Sigmoid colon (tissue), 4 donors: ENCODE measurements around the gene PKP1.

Source experiments
- EP300 ChIP-seq, 4 donors: sonication (generic); formaldehyde crosslinking; IDR thresholded peaks; one replicate each; pipeline ENCODE4 v1.6.1; 2017; ENCODE audit warnings: antibody characterized with exemption in 4 of 4
- POLR2A ChIP-seq, 2 donors: fragments of 450-650 bp; IDR thresholded peaks; one replicate each; pipeline ENCODE4 v1.6.1; 2016; ENCODE audit warnings: antibody characterized with exemption in 2 of 2, mild to moderate bottlenecking in 2 of 2, moderate library complexity in 2 of 2
- POLR2AphosphoS5 ChIP-seq, 4 donors: sonication (generic); formaldehyde crosslinking; IDR thresholded peaks; one replicate each; pipeline ENCODE4 v1.6.1; 2017; ENCODE audit warnings: antibody characterized with exemption in 4 of 4
- TF ChIP-seq, protein P1 (sequence below), 4 experiments: fragments of 450-650 bp in 3 of 4; fragments of 200-600 bp in 1 of 4; IDR thresholded peaks; one replicate each; pipeline ENCODE4 v1.5.1; 2016 to 2019; ENCODE audit warnings: antibody characterized with exemption in 4 of 4, mild to moderate bottlenecking in 3 of 4, moderate library complexity in 2 of 4

DNA sequence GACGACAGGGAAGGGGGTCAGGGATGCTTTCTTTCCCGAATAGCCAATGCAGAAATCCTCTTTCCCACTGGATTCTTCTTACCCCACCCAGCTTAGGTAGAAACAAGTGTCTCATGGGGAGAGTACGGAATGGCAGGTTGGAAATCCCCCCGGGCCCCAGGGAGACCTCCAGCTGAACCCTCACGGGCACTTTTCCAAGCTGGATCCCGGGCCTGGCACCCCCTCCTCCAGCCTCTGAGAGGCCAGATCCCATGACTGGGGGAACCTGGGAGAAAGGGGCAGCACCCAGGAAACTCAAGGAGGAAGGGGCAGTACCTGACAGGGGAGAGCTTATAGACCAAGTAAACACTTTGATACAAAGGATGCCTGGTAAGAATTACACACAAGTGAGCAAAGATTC lies 1.3 kb downstream of the PKP1 start:
- TF ChIP-seq, protein P1, sequence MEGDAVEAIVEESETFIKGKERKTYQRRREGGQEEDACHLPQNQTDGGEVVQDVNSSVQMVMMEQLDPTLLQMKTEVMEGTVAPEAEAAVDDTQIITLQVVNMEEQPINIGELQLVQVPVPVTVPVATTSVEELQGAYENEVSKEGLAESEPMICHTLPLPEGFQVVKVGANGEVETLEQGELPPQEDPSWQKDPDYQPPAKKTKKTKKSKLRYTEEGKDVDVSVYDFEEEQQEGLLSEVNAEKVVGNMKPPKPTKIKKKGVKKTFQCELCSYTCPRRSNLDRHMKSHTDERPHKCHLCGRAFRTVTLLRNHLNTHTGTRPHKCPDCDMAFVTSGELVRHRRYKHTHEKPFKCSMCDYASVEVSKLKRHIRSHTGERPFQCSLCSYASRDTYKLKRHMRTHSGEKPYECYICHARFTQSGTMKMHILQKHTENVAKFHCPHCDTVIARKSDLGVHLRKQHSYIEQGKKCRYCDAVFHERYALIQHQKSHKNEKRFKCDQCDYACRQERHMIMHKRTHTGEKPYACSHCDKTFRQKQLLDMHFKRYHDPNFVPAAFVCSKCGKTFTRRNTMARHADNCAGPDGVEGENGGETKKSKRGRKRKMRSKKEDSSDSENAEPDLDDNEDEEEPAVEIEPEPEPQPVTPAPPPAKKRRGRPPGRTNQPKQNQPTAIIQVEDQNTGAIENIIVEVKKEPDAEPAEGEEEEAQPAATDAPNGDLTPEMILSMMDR (IDR thresholded peaks at IDR 0.05), result no peak
- TF ChIP-seq POLR2A (IDR thresholded peaks at IDR 0.05) (no peak), POLR2AphosphoS5 (IDR thresholded peaks at IDR 0.05) (no peak), EP300 (IDR thresholded peaks at IDR 0.05) (no peak)
